ENCODE data around the gene TSPAN18.

TSPAN18 gene

DNA sequence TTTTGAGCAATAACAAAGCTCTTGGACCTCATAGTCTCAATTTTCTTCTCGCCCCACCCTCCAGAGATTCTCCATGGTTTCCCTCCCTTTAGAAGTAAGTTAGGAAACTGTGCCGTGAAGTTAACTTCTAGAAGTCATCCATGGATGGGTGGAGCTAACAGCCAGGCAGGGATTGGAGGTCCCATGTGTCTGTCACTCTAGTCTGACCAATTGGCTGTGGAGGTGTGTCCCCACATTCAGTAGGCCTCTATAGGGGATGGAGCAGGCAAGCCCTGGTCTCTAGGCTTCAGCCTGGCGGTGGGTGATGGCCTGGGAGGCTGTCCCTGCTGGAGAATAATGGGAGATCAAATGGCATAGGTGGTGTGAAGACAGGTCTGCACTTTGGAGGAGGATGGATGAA lies 173.2 kb downstream of the TSPAN18 start:
- peak; percentile 71 to 72 for DNase-seq
- no peak for TF ChIP-seq GATA1 (IDR thresholded peaks at IDR 0.05; ENCODE audit: low read depth, low read length)
- no peak for TF ChIP-seq POLR2A (IDR thresholded peaks at IDR 0.05; ENCODE audit: low read length)

- no peak for TF ChIP-seq GATA1 (IDR thresholded peaks at IDR 0.05; ENCODE audit: low read depth, low read length)
- no peak for TF ChIP-seq POLR2A (IDR thresholded peaks at IDR 0.05; ENCODE audit: low read length)
- no peak for DNase-seq
These were observed 174.4 kb downstream of the TSPAN18 start for GRCh38 chr11:44901120-44901633.

GRCh38 chr11:44901786-44902185 lies 175.0 kb downstream of the TSPAN18 start:
- no peak for DNase-seq
- TF ChIP-seq GATA1 (IDR thresholded peaks at IDR 0.05; ENCODE audit: low read depth, low read length) (no peak), POLR2A (IDR thresholded peaks at IDR 0.05; ENCODE audit: low read length) (no peak)

- DNase-seq, result no peak
- TF ChIP-seq POLR2A (IDR thresholded peaks at IDR 0.05; ENCODE audit: low read length) (no peak), GATA1 (IDR thresholded peaks at IDR 0.05; ENCODE audit: low read depth, low read length) (no peak)
These were observed 176.3 kb downstream of the TSPAN18 start for GRCh38 chr11:44903035-44903434.

DNA sequence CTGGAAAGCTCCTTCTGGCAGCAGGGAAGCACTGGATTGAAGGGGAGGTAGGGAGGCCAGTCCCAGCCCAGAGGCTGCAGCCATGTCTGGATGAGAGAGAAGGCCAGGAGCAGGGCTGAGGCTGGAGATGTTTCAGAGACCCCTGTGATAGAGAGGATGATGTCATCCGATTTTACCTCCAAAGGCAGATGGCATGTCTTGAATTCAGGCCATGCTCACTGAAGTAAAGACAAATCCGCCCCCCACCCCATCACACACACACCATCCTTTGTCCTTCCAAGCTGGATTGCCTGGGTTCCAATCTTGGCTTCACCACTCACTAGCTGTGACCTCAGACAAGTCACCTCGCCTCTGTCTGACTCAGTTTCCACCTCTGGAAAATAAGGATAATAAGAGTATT lies 176.8 kb downstream of the TSPAN18 start:
- DNase-seq, result no peak
- TF ChIP-seq POLR2A (IDR thresholded peaks at IDR 0.05; ENCODE audit: low read length) (no peak), GATA1 (IDR thresholded peaks at IDR 0.05; ENCODE audit: low read depth, low read length) (no peak)

GRCh38 chr11:44904261-44905020 lies 177.7 kb downstream of the TSPAN18 start:
- TF ChIP-seq GATA1 (IDR thresholded peaks at IDR 0.05; ENCODE audit: low read depth, low read length) (no peak), POLR2A (IDR thresholded peaks at IDR 0.05; ENCODE audit: low read length) (no peak)
- DNase-seq, result peak; percentile 6 to 34

GRCh38 chr11:44905131-44905866 lies 178.5 kb downstream of the TSPAN18 start:
- TF ChIP-seq GATA1 (IDR thresholded peaks at IDR 0.05; ENCODE audit: low read depth, low read length) (no peak), POLR2A (IDR thresholded peaks at IDR 0.05; ENCODE audit: low read length) (no peak)
- no peak for DNase-seq

GRCh38 chr11:44906649-44907048 lies 179.9 kb downstream of the TSPAN18 start:
- TF ChIP-seq GATA1 (IDR thresholded peaks at IDR 0.05; ENCODE audit: low read depth, low read length) (no peak), POLR2A (IDR thresholded peaks at IDR 0.05; ENCODE audit: low read length) (no peak)
- DNase-seq, result peak; percentile 39 to 51

DNA sequence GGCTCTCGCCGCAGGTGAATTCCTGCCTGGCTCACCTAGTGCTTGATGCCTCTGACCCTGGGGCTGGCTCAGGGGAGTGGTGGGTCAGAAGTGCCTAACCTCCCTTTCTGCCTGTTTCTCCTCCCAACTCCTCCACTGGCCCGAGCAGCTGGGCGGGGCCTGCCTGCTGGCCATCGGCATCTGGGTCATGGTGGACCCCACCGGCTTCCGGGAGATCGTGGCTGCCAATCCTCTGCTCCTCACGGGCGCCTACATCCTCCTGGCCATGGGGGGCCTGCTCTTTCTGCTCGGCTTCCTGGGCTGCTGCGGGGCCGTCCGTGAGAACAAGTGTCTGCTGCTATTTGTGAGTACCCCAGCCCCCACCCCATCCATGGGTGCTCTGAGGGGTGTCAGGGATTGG lies 182.8 kb downstream of the TSPAN18 start:
- DNase-seq, result no peak
- TF ChIP-seq GATA1 (IDR thresholded peaks at IDR 0.05; ENCODE audit: low read depth, low read length) (no peak), POLR2A (IDR thresholded peaks at IDR 0.05; ENCODE audit: low read length) (no peak)

DNA sequence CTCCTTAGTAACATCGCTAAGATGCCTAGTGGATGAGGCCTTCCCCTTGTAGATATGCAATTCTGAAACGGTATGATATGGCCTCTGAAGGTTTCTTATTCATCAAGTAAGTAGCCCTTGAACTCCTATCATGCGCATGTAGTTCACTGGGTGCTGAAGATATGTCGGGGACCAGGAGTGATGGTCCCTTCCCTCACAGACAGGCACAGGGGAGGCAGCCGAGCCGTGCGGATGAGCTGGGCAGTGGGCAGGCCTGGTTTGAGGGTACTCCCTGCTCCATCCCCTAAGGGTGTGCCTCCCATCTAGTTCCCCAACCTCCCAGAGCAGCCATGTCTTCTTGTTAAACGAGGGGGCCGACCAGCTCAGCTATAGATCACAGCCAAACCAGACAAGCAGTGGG lies 183.8 kb downstream of the TSPAN18 start:
- TF ChIP-seq POLR2A (IDR thresholded peaks at IDR 0.05; ENCODE audit: low read length), result no peak
- TF ChIP-seq GATA1 (IDR thresholded peaks at IDR 0.05; ENCODE audit: low read depth, low read length), result no peak
- no peak for DNase-seq

- peak; percentile 81 to 89 for DNase-seq
- no peak for TF ChIP-seq GATA1 (IDR thresholded peaks at IDR 0.05; ENCODE audit: low read depth, low read length)
- no peak for TF ChIP-seq POLR2A (IDR thresholded peaks at IDR 0.05; ENCODE audit: low read length)
These were observed 184.5 kb downstream of the TSPAN18 start for GRCh38 chr11:44911029-44911814.

GRCh38 chr11:44912270-44912987 lies 185.7 kb downstream of the TSPAN18 start:
- no peak for DNase-seq
- no peak for TF ChIP-seq GATA1 (IDR thresholded peaks at IDR 0.05; ENCODE audit: low read depth, low read length)
- no peak for TF ChIP-seq POLR2A (IDR thresholded peaks at IDR 0.05; ENCODE audit: low read length)

GRCh38 chr11:44913502-44913901 lies 186.7 kb downstream of the TSPAN18 start:
- TF ChIP-seq POLR2A (IDR thresholded peaks at IDR 0.05; ENCODE audit: low read length) (no peak), GATA1 (IDR thresholded peaks at IDR 0.05; ENCODE audit: low read depth, low read length) (no peak)
- DNase-seq, result no peak

Measured in erythroblast (primary cell).